ENCODE data around the gene DDB1. TPM values are rescaled to one million over a fixed set of nuclear protein-coding genes. Genes with fewer than 3 reads are reported as not detected.
A peak's percentile ranks its signal among the peaks of the same experiment; 100 is the strongest.
"Not testable (repeated sequence)": the region's sequence is repeated elsewhere in the genome, so short reads cannot be mapped to it uniquely, and the experiment has no call there.

The DDB1 gene
- total RNA-seq, 2 donors from 2014 or later = 70.6 to 91.0 TPM

DNA sequence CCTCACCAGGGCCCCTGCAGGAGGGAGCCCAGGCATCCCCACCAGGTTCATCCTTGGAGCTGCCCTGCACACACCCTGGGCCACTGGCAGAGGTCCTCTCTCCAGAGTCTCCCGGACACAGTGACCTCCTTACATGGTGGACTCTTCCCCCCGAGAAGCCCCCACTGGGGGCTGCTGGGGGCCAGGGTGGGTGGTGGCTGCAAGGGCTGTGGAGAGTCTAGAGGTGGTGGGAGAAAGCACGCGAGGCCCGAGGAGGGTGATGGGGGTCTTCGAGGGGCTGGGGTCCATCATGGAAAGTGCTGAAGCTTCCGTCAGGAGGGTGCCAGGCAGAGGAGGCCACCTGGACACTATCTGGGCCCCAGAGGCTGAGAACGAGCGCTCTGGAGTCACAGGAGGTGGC is 74.4 kb downstream of the DDB1 start:
- 70 to 87% methylated on average over 8 to 9 of the region's 9 CpGs for WGBS, 2 donors
- DNase-seq (no peak), ATAC-seq (no peak)
- no peaks in the 10 kb centered on the region for H3K36me3 ChIP-seq (replicated peaks in 1 of 2; ENCODE audit: insufficient read depth in 1 of 2, low read depth in 2 of 2)
- TF ChIP-seq, protein P1, sequence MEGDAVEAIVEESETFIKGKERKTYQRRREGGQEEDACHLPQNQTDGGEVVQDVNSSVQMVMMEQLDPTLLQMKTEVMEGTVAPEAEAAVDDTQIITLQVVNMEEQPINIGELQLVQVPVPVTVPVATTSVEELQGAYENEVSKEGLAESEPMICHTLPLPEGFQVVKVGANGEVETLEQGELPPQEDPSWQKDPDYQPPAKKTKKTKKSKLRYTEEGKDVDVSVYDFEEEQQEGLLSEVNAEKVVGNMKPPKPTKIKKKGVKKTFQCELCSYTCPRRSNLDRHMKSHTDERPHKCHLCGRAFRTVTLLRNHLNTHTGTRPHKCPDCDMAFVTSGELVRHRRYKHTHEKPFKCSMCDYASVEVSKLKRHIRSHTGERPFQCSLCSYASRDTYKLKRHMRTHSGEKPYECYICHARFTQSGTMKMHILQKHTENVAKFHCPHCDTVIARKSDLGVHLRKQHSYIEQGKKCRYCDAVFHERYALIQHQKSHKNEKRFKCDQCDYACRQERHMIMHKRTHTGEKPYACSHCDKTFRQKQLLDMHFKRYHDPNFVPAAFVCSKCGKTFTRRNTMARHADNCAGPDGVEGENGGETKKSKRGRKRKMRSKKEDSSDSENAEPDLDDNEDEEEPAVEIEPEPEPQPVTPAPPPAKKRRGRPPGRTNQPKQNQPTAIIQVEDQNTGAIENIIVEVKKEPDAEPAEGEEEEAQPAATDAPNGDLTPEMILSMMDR (IDR thresholded peaks at IDR 0.05) = no peak
- no peak for TF ChIP-seq POLR2A (IDR thresholded peaks at IDR 0.05)
- no peaks in the 10 kb centered on the region for H3K9me3 ChIP-seq
- intact Hi-C loops (cut with DNase I) = loop anchor here (10.0 kb wide), 1 partner anchor 126 kb away; no protein-coding TSS in a partner anchor
- no peak overlapping the region for H3K4me3 ChIP-seq
- no peak overlapping the region for H3K27ac ChIP-seq
- no peaks in the 10 kb centered on the region for H3K27me3 ChIP-seq
- no peaks in the 10 kb centered on the region for H3K4me1 ChIP-seq

DNA sequence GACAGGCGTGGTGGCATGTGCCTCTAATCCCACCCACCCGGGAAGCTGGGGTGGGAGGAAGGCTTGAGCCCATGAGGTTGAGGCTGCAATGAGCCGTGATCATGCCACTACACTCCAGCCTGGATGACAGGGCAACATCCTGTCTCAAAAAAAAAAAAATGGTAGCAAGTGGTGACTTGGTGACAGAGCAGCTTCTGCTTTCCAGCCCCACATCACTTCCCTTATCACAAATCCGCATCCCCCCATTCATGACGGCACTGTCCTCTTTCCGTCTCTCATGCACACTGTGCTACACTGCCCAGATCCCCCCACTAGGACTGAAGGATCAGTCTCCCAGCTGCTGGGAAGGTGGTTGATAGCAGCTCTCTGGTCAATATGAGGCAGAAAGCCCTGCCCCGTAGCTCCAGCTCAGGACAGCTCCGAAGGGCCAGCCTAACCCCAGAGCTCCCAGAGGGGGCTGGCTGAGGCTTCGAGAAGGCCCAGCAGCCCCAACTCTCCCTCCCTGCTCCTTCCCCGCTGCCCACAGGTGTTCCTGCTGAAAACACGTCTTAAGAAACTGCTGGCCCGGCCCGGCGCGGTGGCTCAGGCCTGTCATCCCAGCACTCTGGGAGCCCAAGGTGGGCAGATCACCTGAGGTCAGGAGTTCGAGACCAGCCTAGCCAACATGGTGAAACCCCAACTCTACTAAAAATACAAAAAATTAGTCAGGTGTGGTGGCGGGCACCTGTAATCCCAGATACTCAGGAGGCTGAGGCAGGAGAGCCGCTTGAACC is 76.0 kb downstream of the DDB1 start:
- Histone ChIP-seq H3K27me3 (no peaks in the 10 kb centered on the region), H3K36me3 (replicated peaks in 1 of 2; ENCODE audit: insufficient read depth in 1 of 2, low read depth in 2 of 2) (no peaks in the 10 kb centered on the region), H3K4me3 (no peak overlapping the region), H3K4me1 (no peaks in the 10 kb centered on the region), H3K27ac (no peak overlapping the region), H3K9me3 (no peaks in the 10 kb centered on the region)
- WGBS, 2 donors = 68 to 74% methylated on average over 11 to 18 of the region's 18 CpGs
- DNase-seq (no peak), ATAC-seq (no peak)
- TF ChIP-seq, protein P1 (IDR thresholded peaks at IDR 0.05) = no peak
- TF ChIP-seq POLR2A (IDR thresholded peaks at IDR 0.05) = no peak
- intact Hi-C loops (cut with DNase I) = loop anchor here (10.0 kb wide), 1 partner anchor 128 kb away; no protein-coding TSS in a partner anchor

DNA sequence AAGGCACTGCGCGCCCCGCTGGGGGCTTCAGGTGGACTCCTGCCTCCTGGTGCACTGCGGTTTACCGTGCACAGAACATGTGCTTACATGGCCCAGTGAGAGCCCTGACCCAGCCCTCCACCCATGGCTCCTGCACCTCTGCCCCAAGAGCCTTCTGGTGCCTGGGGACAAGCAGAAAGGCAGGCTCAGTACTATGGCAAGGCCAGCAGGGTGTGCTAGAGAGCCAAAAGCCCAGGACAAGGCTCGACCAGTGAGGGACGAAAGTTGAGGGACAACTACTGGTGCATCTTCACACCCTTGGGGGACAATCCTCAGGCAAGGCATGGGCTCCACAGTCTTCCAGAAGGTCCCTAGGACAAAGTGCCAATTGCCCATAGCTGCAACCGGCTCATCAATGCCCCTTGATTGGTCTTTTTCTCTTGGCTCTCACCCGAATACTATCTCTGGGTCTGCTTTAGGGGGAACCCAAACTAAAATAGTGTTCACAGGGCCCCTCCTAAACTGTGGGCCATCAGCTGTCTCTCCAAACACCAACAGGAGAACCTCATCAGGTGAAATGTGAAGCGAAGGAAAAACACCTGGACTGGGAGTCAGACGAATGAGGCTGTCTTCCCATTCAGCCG is 78.4 kb downstream of the DDB1 start:
- intact Hi-C loops (cut with DNase I) = loop anchor here (10.0 kb wide), 1 partner anchor 130 kb away; no protein-coding TSS in a partner anchor
- peak; percentile 59 to 69 (median 67) for DNase-seq
- H3K4me1 ChIP-seq = no peaks in the 10 kb centered on the region
- no peaks in the 10 kb centered on the region for H3K9me3 ChIP-seq
- peak; percentile 90 for ATAC-seq
- no peak overlapping the region for H3K4me3 ChIP-seq
- H3K36me3 ChIP-seq (replicated peaks in 1 of 2; ENCODE audit: insufficient read depth in 1 of 2, low read depth in 2 of 2) = no peaks in the 10 kb centered on the region
- WGBS, 2 donors = 37 to 43% methylated on average over 6 to 12 of the region's 12 CpGs
- TF ChIP-seq POLR2A (IDR thresholded peaks at IDR 0.05) = no peak
- TF ChIP-seq, protein P1 (IDR thresholded peaks at IDR 0.05) = peak; percentile 74 to 81 (median 78)
- H3K27ac ChIP-seq = no peak overlapping the region
- no peaks in the 10 kb centered on the region for H3K27me3 ChIP-seq

DNA sequence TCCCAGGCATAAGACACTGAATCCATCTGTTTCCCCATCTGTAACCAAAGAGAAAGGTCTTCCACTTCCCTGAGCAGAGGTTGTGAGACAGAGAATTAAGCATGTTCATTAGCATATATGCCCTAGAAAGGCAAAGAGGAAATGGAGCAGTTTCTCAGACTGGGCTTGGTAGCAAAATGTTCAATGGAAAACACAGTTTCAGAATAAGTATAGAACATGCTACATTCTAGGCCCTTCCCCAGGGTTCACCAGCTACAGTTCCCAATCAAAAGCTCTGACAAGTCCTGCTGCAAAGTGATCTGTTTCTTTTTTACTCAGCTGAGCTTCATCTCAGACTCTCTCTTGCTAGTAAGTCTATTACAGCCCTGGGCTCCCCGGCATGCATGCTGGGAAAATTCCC is 80.6 kb downstream of the DDB1 start:
- WGBS, 2 donors = 23 to 44% methylated on average over 1 of the region's 1 CpG
- not testable (repeated sequence) for H3K4me1 ChIP-seq; H3K36me3 ChIP-seq (replicated peaks in 1 of 2; ENCODE audit: insufficient read depth in 1 of 2, low read depth in 2 of 2); ATAC-seq; DNase-seq; H3K9me3 ChIP-seq; H3K4me3 ChIP-seq; H3K27me3 ChIP-seq; H3K27ac ChIP-seq
- intact Hi-C loops (cut with DNase I) = loop anchor here (10.0 kb wide), 1 partner anchor 132 kb away; no protein-coding TSS in a partner anchor

DNA sequence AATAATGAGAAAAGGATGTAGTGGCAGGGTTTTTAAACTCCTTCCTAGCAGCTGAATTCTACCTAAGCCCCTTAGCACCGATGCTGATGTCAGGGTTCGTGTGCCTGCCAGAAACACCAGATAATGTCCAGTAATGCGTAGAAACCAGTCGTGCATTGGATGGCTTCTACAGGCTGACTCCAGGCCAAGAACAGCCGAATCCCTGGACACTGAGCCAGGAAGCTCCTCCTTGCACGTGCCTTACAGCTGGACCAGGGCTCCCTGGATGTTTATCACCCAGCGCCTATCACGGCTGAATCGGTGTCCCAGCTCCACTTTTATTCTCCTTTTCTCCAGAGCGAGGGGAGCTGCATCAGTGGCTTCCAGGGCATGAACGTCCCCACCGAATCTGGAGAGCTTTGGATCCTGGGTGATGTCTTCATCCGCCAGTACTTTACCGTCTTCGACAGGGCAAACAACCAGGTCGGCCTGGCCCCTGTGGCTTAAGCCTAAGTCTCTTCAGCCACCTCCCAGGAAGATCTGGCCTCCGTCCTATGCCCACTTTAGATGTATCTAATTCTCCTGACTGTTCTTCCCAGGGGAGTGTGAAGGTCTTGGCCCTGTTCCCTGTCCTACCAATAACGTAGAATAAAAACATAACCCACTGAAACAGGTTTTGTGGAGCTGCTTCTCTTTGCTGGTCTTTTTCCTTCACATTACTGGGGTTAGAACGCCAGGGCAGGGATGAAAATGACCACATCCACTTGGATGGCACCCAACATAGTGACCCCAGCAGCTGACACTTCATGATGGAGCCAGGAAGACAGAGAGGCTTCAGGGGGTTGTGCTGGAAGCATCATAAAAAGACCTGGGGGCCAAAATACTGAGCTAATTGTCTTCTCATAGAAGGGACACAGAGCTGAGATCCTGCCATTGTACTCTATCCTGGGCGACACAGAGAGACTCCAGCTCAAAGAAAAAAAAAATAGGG is 81.8 kb downstream of the DDB1 start:
- not testable (repeated sequence) for H3K9me3 ChIP-seq, DNase-seq
- intact Hi-C loops (cut with DNase I) = loop anchor here (10.0 kb wide), 1 partner anchor 134 kb away; no protein-coding TSS in a partner anchor

More for the DNA sequence above, 81.8 kb downstream of the DDB1 start:
- not testable (repeated sequence) for H3K27ac ChIP-seq; H3K27me3 ChIP-seq; H3K36me3 ChIP-seq (replicated peaks in 1 of 2; ENCODE audit: insufficient read depth in 1 of 2, low read depth in 2 of 2); ATAC-seq; H3K4me3 ChIP-seq; H3K4me1 ChIP-seq
- 60 to 64% methylated on average over 18 to 19 of the region's 20 CpGs for WGBS, 2 donors

Other genes with a start within 250 kb of the DDB1 start
- under 1 TPM; 0.33 to 0.52 TPM for gene CD5, start 230.6 kb downstream of the DDB1 start, total RNA-seq
- 10 to 100 TPM; 13.2 to 21.1 TPM for gene VPS37C, start 171.7 kb downstream of the DDB1 start, total RNA-seq
- gene PGA3, start 129.6 kb downstream of the DDB1 start, total RNA-seq = 10 to 100 TPM in 1 of 2 donors, not detected in 1; 26.4 TPM
- gene PGA4, start 110.8 kb downstream of the DDB1 start, total RNA-seq = 100 to 1,000 TPM in 1 of 2 donors, not detected in 1; 120 TPM
- gene PGA5, start 91.9 kb downstream of the DDB1 start, total RNA-seq = 10 to 100 TPM in 1 of 2 donors, not detected in 1; 10.9 TPM
- 1 to 10 TPM in 1 of 2 donors, not detected in 1; 4.3 TPM for gene VWCE, start 37.8 kb downstream of the DDB1 start, total RNA-seq
- 10 to 100 TPM; 27.5 to 38.6 TPM for gene TKFC, start 123 bp upstream of the DDB1 start, total RNA-seq
- 10 to 100 TPM; 26.5 to 31.3 TPM for gene CYB561A3, start 28.8 kb upstream of the DDB1 start, total RNA-seq
- gene TMEM138, start 29.3 kb upstream of the DDB1 start, total RNA-seq = 10 to 100 TPM; 15.8 to 35.3 TPM
- gene TMEM216, start 59.5 kb upstream of the DDB1 start, total RNA-seq = 10 to 100 TPM in 1 of 2 donors, 1 to 10 TPM in 1; 8.3 to 16.8 TPM
- gene CPSF7, start 96.9 kb upstream of the DDB1 start, total RNA-seq = 10 to 100 TPM; 34.0 to 44.5 TPM
- gene SDHAF2, start 97.0 kb upstream of the DDB1 start, total RNA-seq = 10 to 100 TPM; 25.2 to 28.0 TPM
- 1 to 10 TPM; 1.6 to 2.9 TPM for gene LRRC10B, start 175.6 kb upstream of the DDB1 start, total RNA-seq
- gene SYT7, start 248.0 kb upstream of the DDB1 start, total RNA-seq = 10 to 100 TPM in 1 of 2 donors, 1 to 10 TPM in 1; 8.6 to 12.2 TPM